ENCODE measurements around the gene EDN3.
"Not testable (repeated sequence)": the region's sequence is repeated elsewhere in the genome, so short reads cannot be mapped to it uniquely, and the experiment has no call there.

The EDN3 gene

GRCh38 chr20:59335377-59335776, 35.0 kb downstream of the EDN3 start:
- TF ChIP-seq EZH2phosphoT487 (IDR thresholded peaks at IDR 0.05; ENCODE audit: low read depth) (no peak), CTCF (IDR thresholded peaks at IDR 0.05; ENCODE audit: low read depth, low read length) (no peak)
- Histone ChIP-seq H3K4me1 (ENCODE audit: low read length) (no peaks in the 10 kb centered on the region), H2AFZ (ENCODE audit: low read depth, low read length) (no peak overlapping the region), H3K27me3 (ENCODE audit: low read depth, low read length) (peaks cover 44% of the 10 kb centered on the region), H3K4me3 (ENCODE audit: low read length) (no peak overlapping the region), H3K36me3 (replicated peaks; ENCODE audit: low read depth, low read length) (no peaks in the 10 kb centered on the region), H3K79me2 (ENCODE audit: low read length) (no peaks in the 10 kb centered on the region), H4K20me1 (ENCODE audit: insufficient read depth, low read length) (no peaks in the 10 kb centered on the region), H3K4me2 (ENCODE audit: low read length) (no peak overlapping the region), H3K27ac (ENCODE audit: low read length) (no peak overlapping the region), H3K9me3 (ENCODE audit: insufficient read depth, low read length) (no peaks in the 10 kb centered on the region), H3K9ac (ENCODE audit: low read length) (no peak overlapping the region)

- Histone ChIP-seq H3K9ac (ENCODE audit: low read length) (no peak overlapping the region), H3K79me2 (ENCODE audit: low read length) (no peaks in the 10 kb centered on the region), H3K36me3 (replicated peaks; ENCODE audit: low read depth, low read length) (no peaks in the 10 kb centered on the region), H3K4me2 (ENCODE audit: low read length) (no peak overlapping the region), H3K27me3 (ENCODE audit: low read depth, low read length) (peaks cover 32% of the 10 kb centered on the region), H3K27ac (ENCODE audit: low read length) (no peak overlapping the region), H3K4me3 (ENCODE audit: low read length) (no peak overlapping the region), H2AFZ (ENCODE audit: low read depth, low read length) (no peak overlapping the region), H4K20me1 (ENCODE audit: insufficient read depth, low read length) (no peaks in the 10 kb centered on the region), H3K9me3 (ENCODE audit: insufficient read depth, low read length) (no peaks in the 10 kb centered on the region), H3K4me1 (ENCODE audit: low read length) (no peaks in the 10 kb centered on the region)
- no peak for TF ChIP-seq EZH2phosphoT487 (IDR thresholded peaks at IDR 0.05; ENCODE audit: low read depth)
- TF ChIP-seq CTCF (IDR thresholded peaks at IDR 0.05; ENCODE audit: low read depth, low read length), result no peak
These were observed 36.1 kb downstream of the EDN3 start for GRCh38 chr20:59336540-59336939.

- not testable (repeated sequence) for H3K4me1 ChIP-seq (ENCODE audit: low read length); H4K20me1 ChIP-seq (ENCODE audit: insufficient read depth, low read length)
These were observed 38.0 kb downstream of the EDN3 start for GRCh38 chr20:59338444-59338843.

GRCh38 chr20:59340201-59340885, 39.9 kb downstream of the EDN3 start:
- Histone ChIP-seq H3K9me3 (ENCODE audit: insufficient read depth, low read length) (peaks cover 8% of the 10 kb centered on the region), H3K4me1 (ENCODE audit: low read length) (no peaks in the 10 kb centered on the region), H3K36me3 (replicated peaks; ENCODE audit: low read depth, low read length) (no peaks in the 10 kb centered on the region), H3K9ac (ENCODE audit: low read length) (no peak overlapping the region), H3K27me3 (ENCODE audit: low read depth, low read length) (peaks cover 13% of the 10 kb centered on the region), H4K20me1 (ENCODE audit: insufficient read depth, low read length) (no peaks in the 10 kb centered on the region), H3K79me2 (ENCODE audit: low read length) (no peaks in the 10 kb centered on the region), H3K4me2 (ENCODE audit: low read length) (no peak overlapping the region), H3K4me3 (ENCODE audit: low read length) (no peak overlapping the region), H3K27ac (ENCODE audit: low read length) (no peak overlapping the region), H2AFZ (ENCODE audit: low read depth, low read length) (no peak overlapping the region)
- TF ChIP-seq CTCF (IDR thresholded peaks at IDR 0.05; ENCODE audit: low read depth, low read length), result no peak

More at GRCh38 chr20:59338444-59338843, 38.0 kb downstream of the EDN3 start:
- not testable (repeated sequence) for H3K4me2 ChIP-seq (ENCODE audit: low read length); H3K9ac ChIP-seq (ENCODE audit: low read length); H3K27ac ChIP-seq (ENCODE audit: low read length); H3K9me3 ChIP-seq (ENCODE audit: insufficient read depth, low read length); H3K36me3 ChIP-seq (replicated peaks; ENCODE audit: low read depth, low read length); H3K79me2 ChIP-seq (ENCODE audit: low read length); H2AFZ ChIP-seq (ENCODE audit: low read depth, low read length); H3K4me3 ChIP-seq (ENCODE audit: low read length)
- peaks cover 22% of the 10 kb centered on the region for H3K27me3 ChIP-seq (ENCODE audit: low read depth, low read length)

GRCh38 chr20:59341285-59342022, 41.0 kb downstream of the EDN3 start:
- not testable (repeated sequence) for H3K36me3 ChIP-seq (replicated peaks; ENCODE audit: low read depth, low read length); H3K79me2 ChIP-seq (ENCODE audit: low read length); H3K27ac ChIP-seq (ENCODE audit: low read length); H3K4me2 ChIP-seq (ENCODE audit: low read length); H3K4me1 ChIP-seq (ENCODE audit: low read length); H3K9ac ChIP-seq (ENCODE audit: low read length); H3K9me3 ChIP-seq (ENCODE audit: insufficient read depth, low read length); H2AFZ ChIP-seq (ENCODE audit: low read depth, low read length); H4K20me1 ChIP-seq (ENCODE audit: insufficient read depth, low read length); H3K4me3 ChIP-seq (ENCODE audit: low read length)
- peaks cover 16% of the 10 kb centered on the region for H3K27me3 ChIP-seq (ENCODE audit: low read depth, low read length)

Measured in OCI-LY3 (cell line).